SK-N-SH (cell line): ENCODE measurements around the gene WWP2. TPM values are rescaled to one million over a fixed set of nuclear protein-coding genes. Genes with fewer than 3 reads are reported as not detected.

Source experiments
- CTCF ChIA-PET: fragments of 300-600, 350-600 bp; formaldehyde crosslinking; extraction: SDS; loops from one replicate; lab custom pipeline; 2021; lab: Yijun Ruan, JAX
- POLR2A ChIA-PET: fragments of 350-600 bp; sonication (Branson Sonifier 250); formaldehyde crosslinking; extraction: SDS; loops from one replicate; lab custom pipeline; 2020; ENCODE audit warnings: antibody characterized with exemption, inconsistent platforms; lab: Yijun Ruan, JAX
- DNase-seq: peaks from one replicate; pipeline ENCODE4 v3.0.0; 2012
- H2AFZ ChIP-seq: fragments of 200-600 bp; sonication (generic); 2 replicates; pipeline ENCODE4 v1.8.1; 2016; ENCODE audit warnings: antibody characterized with exemption, mild to moderate bottlenecking, low read depth
- H3F3A ChIP-seq: fragments of 200-600 bp; sonication (generic); replicated peaks from 2 replicates; pipeline ENCODE3; 2016; ENCODE audit warnings: antibody characterized with exemption, mild to moderate bottlenecking; ENCODE audit not compliant: insufficient read depth
- H3K27ac ChIP-seq, 2 experiments: fragments of 200-500 bp in 1 of 2; fragments of 200-600 bp in 1 of 2; sonication (Bioruptor generic) in 1 of 2; sonication (generic), shearing (Covaris generic) in 1 of 2; 2 replicates each; pipeline versions ENCODE4 v1.5.1 to v1.6.1; 2014 to 2016; ENCODE audit warnings: low read depth in 2 of 2, inconsistent platforms in 1 of 2, low read length in 1 of 2, mild to moderate bottlenecking in 1 of 2, mixed read lengths in 1 of 2
- H3K27me3 ChIP-seq: fragments of 200-600 bp; sonication (generic), shearing (Covaris generic); 2 replicates; pipeline ENCODE4 v1.6.1; 2016; ENCODE audit warnings: mixed run types; ENCODE audit not compliant: insufficient read depth
- H3K36me3 ChIP-seq, 2 experiments: fragments of 200-500 bp in 1 of 2; fragments of 200-600 bp in 1 of 2; sonication (Bioruptor generic) in 1 of 2; sonication (generic) in 1 of 2; replicated peaks in 1 of 2; 2 replicates each; pipeline versions ENCODE3 to v1.5.1; 2014 to 2016; ENCODE audit warnings: low read length in 1 of 2, mild to moderate bottlenecking in 1 of 2; ENCODE audit not compliant: insufficient read depth in 2 of 2, control insufficient read depth in 1 of 2
- H3K4me1 ChIP-seq, 2 experiments: fragments of 200-500 bp in 1 of 2; fragments of 200-600 bp in 1 of 2; sonication (Bioruptor generic) in 1 of 2; sonication (generic), shearing (Covaris generic) in 1 of 2; 2 replicates each; pipeline versions ENCODE4 v1.5.1 to v1.6.1; 2014 to 2016; ENCODE audit warnings: low read depth in 1 of 2, low read length in 1 of 2, mixed run types in 1 of 2; ENCODE audit not compliant: insufficient read depth in 2 of 2, control insufficient read depth in 1 of 2
- H3K4me2 ChIP-seq: fragments of 200-600 bp; sonication (generic), shearing (Covaris generic); 2 replicates; pipeline ENCODE4 v1.6.1; 2017; ENCODE audit warnings: mixed run types
- H3K4me3 ChIP-seq, 2 experiments: fragments of 200-500 bp in 1 of 2; fragments of 200-600 bp in 1 of 2; sonication (Bioruptor generic) in 1 of 2; sonication (generic), shearing (Covaris generic) in 1 of 2; 2 replicates each; pipeline versions ENCODE4 v1.5.1 to v1.8.1; 2014 to 2016; ENCODE audit warnings: low read depth in 2 of 2, inconsistent platforms in 1 of 2, low read length in 1 of 2, mild to moderate bottlenecking in 1 of 2, mixed read lengths in 1 of 2, moderate library complexity in 1 of 2
- H3K79me2 ChIP-seq: fragments of 200-600 bp; sonication (generic); 2 replicates; pipeline ENCODE4 v1.8.1; 2017; ENCODE audit warnings: mild to moderate bottlenecking; ENCODE audit not compliant: insufficient read depth
- H3K9ac ChIP-seq: fragments of 200-600 bp; sonication (generic); 2 replicates; pipeline ENCODE4 v1.6.1; 2017; ENCODE audit warnings: mixed run types
- H3K9me2 ChIP-seq: fragments of 200-600 bp; sonication (generic); 2 replicates; pipeline ENCODE4 v1.6.1; 2017; ENCODE audit warnings: mixed run types
- H3K9me3 ChIP-seq: fragments of 200-600 bp; sonication (generic); 2 replicates; pipeline ENCODE4 v1.6.1; 2017; ENCODE audit warnings: mixed run types, mild to moderate bottlenecking, moderate library complexity
- H4K20me1 ChIP-seq: fragments of 200-600 bp; sonication (generic); 2 replicates; pipeline ENCODE4 v1.6.1; 2017; ENCODE audit warnings: mild to moderate bottlenecking, mixed run types; ENCODE audit not compliant: insufficient read depth
- ELF1 ChIP-seq: IDR thresholded peaks from 2 replicates; pipeline ENCODE4 v1.4.0; 2012
- EP300 ChIP-seq, 2 experiments: IDR thresholded peaks; 2 replicates each; pipeline versions ENCODE4 v1.4.0 to v1.6.1; 2012; ENCODE audit warnings: borderline replicate concordance in 1 of 2, low read depth in 1 of 2, low read length in 1 of 2
- FOXM1 ChIP-seq: IDR thresholded peaks from 2 replicates; pipeline ENCODE4 v1.4.0; 2012; ENCODE audit warnings: low read depth, mild to moderate bottlenecking
- GABPA ChIP-seq: IDR thresholded peaks from 2 replicates; pipeline ENCODE4 v1.4.0; 2012; ENCODE audit warnings: low read depth, mild to moderate bottlenecking
- MXI1 ChIP-seq: IDR thresholded peaks from 2 replicates; pipeline ENCODE4 v1.6.1; 2012; ENCODE audit warnings: mild to moderate bottlenecking, low read depth, low read length, improper control_type of control experiment
- NFIC ChIP-seq: IDR thresholded peaks from 2 replicates; pipeline ENCODE4 v1.4.0; 2012; ENCODE audit warnings: borderline replicate concordance
- NRF1 ChIP-seq: IDR thresholded peaks from 2 replicates; pipeline ENCODE4 v1.6.1; 2012; ENCODE audit warnings: low read depth, mild to moderate bottlenecking, low read length
- SIN3A ChIP-seq: IDR thresholded peaks from 2 replicates; pipeline ENCODE4 v1.6.1; 2012; ENCODE audit warnings: low read depth, mild to moderate bottlenecking, low read length, moderate library complexity, borderline replicate concordance
- TAF1 ChIP-seq: IDR thresholded peaks from 2 replicates; pipeline ENCODE4 v1.6.1; 2012; ENCODE audit warnings: low read depth, mild to moderate bottlenecking, low read length, moderate library complexity, borderline replicate concordance
- TCF12 ChIP-seq: IDR thresholded peaks from 2 replicates; pipeline ENCODE4 v1.4.0; 2012
- WGBS: methylation state at CpG from one replicate; pipeline ENCODE4 v1.1.6; 2017; ENCODE audit warnings: low lambda C conversion rate; 5-methylcytosine and 5-hydroxymethylcytosine counted together
- polyA plus RNA-seq, 3 experiments: library from polyadenylated mRNA; depleted of rRNA; stranded (reverse); fragments of >200 nt; gene quantifications; 2 replicates each; pipeline ENCODE4 v1.2.3, GENCODE V29; 2012
- TF ChIP-seq, protein P1 (sequence below): IDR thresholded peaks from 2 replicates; pipeline ENCODE4 v1.4.0; 2012; ENCODE audit warnings: low read depth
- TF ChIP-seq, protein P2 (sequence below): IDR thresholded peaks from 2 replicates; pipeline ENCODE4; 2012
- TF ChIP-seq, protein P3 (sequence below): IDR thresholded peaks from 2 replicates; pipeline ENCODE4 v1.6.1; 2012; ENCODE audit warnings: mild to moderate bottlenecking, low read depth, low read length, moderate library complexity

Gene WWP2
- polyA plus RNA-seq, 1 of the 3 experiments (the other 2 are of a cell fraction), result 13.3 TPM

DNA sequence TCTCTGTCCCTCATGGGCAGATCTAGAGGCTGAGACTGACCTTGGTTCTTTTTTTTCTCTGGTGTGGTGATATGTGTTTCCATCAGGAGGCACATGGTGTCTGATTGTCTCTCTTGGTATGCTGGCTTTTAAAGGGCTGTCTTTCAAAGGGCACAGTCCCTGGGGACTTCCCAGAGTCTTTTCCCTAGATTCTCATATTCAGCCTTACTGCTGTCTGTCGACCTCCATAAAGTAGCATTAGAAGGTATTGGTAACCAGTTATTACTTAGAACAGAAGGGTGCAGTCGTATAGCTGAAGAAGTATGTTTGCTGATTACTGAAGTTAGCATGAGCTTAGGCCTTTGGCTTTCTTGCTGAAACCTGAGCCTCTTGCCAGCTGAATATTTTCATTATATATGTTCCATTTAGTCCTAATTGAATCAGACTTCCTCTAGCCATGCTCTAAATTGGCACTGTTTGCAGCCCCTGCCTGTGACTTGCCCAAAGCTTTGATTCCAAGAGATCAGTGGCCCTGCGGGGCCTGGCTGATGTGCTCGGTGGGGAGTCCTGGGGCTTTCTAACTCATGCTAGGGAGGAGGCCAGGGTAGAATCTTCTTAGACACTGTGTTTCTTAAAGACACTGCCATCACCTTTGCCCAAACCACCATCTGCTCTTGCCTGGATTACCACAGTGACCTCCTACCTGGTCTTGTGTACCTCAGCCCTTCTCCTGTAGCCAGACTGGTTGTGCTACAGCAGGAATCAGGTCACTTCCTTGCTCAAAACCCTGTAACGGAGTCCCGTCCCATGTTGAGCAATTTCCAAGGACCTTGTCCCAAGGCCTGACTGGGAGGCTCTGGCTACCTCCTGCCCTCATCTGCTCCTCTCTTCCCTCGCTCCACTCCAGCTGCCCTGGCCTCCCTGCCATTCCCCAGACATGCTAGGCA lies 71.5 kb downstream of the WWP2 start:
- Histone ChIP-seq H3K79me2 (no peaks in the 10 kb centered on the region), H3K27me3 (no peaks in the 10 kb centered on the region), H4K20me1 (no peaks in the 10 kb centered on the region), H3K4me1 (peaks cover 17 to 26% of the 10 kb centered on the region in 2 experiments; a peak in 3 of 4 replicates), H3K4me3 (no peak overlapping the region), H3K9me2 (no peaks in the 10 kb centered on the region), H3K36me3 (no peaks in the 10 kb centered on the region), H2AFZ (no peak overlapping the region), H3K9me3 (no peaks in the 10 kb centered on the region), H3K27ac (peak overlapping the region; percentile 45 to 72), H3F3A (peaks cover 7% of the 10 kb centered on the region), H3K9ac (no peak overlapping the region), H3K4me2 (peak overlapping the region; percentile 34; the same call in 1 of the 2 replicates)
- no peak for DNase-seq
- TF ChIP-seq NFIC, result 0 out of 2 replicates have a peak, but pooled peaks have one; percentile 25
- 0 out of 2 replicates have a peak, but pooled peaks have one; percentile 9 for TF ChIP-seq MXI1
- no peak for TF ChIP-seq NRF1
- no peak for TF ChIP-seq SIN3A
- TF ChIP-seq EP300 (IDR thresholded peaks at IDR 0.05; ENCODE audit: borderline replicate concordance in 1 of 2, low read depth in 1 of 2, low read length in 1 of 2), result peak in 1 of 2 experiments; percentile 19; a peak in 1 of 4 replicates
- no peak for TF ChIP-seq GABPA
- TF ChIP-seq, protein P1, sequence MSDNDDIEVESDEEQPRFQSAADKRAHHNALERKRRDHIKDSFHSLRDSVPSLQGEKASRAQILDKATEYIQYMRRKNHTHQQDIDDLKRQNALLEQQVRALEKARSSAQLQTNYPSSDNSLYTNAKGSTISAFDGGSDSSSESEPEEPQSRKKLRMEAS, result peak; percentile 44; the same call in 1 of the 2 replicates
- TF ChIP-seq, protein P2, sequence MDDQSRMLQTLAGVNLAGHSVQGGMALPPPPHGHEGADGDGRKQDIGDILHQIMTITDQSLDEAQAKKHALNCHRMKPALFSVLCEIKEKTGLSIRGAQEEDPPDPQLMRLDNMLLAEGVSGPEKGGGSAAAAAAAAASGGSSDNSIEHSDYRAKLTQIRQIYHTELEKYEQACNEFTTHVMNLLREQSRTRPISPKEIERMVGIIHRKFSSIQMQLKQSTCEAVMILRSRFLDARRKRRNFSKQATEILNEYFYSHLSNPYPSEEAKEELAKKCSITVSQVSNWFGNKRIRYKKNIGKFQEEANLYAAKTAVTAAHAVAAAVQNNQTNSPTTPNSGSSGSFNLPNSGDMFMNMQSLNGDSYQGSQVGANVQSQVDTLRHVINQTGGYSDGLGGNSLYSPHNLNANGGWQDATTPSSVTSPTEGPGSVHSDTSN, result peak; percentile 62
- CTCF ChIA-PET, result interaction anchor here (0.7 to 1.7 kb wide), 2 partner anchors 37 to 438 kb away, joined by 3 to 5 read pairs; no protein-coding TSS in a partner anchor
- 45% methylated on average over 7 of the region's 7 CpGs for WGBS
- POLR2A ChIA-PET, result no interaction called here

DNA sequence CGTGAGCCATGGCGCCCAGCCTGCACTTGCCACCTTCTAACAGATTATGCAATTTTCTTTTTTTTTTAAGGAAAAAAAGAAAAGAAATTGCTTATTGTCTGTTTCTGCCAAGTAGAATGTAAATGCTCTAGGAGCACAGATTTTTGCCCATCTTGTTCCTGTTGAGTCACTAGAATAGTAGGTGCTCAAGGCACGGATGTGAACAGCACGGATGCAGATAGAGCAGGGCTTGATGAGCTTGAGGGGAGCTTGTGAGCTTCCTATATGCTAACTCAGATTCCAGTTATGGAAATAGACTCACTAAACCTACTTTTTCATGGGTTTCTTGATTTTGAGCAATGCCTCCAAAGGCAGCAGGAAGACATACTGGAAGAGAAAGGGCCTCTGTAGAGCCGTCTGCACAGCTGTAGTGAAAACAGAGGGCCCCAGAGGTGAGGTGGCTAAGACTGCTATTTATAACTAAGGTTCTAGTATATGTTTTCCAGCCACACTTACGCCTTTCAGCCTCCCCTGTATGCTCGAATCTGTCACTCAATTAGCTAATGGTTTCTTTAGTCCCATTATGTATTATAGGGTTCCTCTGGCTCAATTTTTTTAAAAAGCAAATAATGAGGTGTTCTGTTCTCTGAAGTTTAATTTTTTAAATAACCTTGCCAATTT lies 72.8 kb downstream of the WWP2 start:
- ChIA-PET POLR2A (no interaction called here), CTCF (interaction anchor here (0.9 to 1.7 kb wide), 2 partner anchors 102 to 439 kb away, joined by 3 to 5 read pairs; no protein-coding TSS in a partner anchor)
- H3K27me3 ChIP-seq, result no peaks in the 10 kb centered on the region
- H3K4me2 ChIP-seq, result no peak overlapping the region
- no peak overlapping the region for H3K4me3 ChIP-seq
- H3K36me3 ChIP-seq, result no peaks in the 10 kb centered on the region
- no peaks in the 10 kb centered on the region for H3K9me3 ChIP-seq
- H3K4me1 ChIP-seq, result peaks cover 17 to 23% of the 10 kb centered on the region in 2 experiments; a peak in 3 of 4 replicates
- no peak overlapping the region for H3K27ac ChIP-seq
- no peaks in the 10 kb centered on the region for H3K79me2 ChIP-seq
- no peak overlapping the region for H2AFZ ChIP-seq
- no peak for DNase-seq
- H3K9me2 ChIP-seq, result no peaks in the 10 kb centered on the region
- H3F3A ChIP-seq, result peaks cover 7% of the 10 kb centered on the region
- 95% methylated on average over 7 of the region's 7 CpGs for WGBS
- TF ChIP-seq MXI1 (no peak), EP300 (IDR thresholded peaks at IDR 0.05; ENCODE audit: borderline replicate concordance in 1 of 2, low read depth in 1 of 2, low read length in 1 of 2) (no peak), NRF1 (no peak), TCF12 (no peak), GABPA (no peak), NFIC (no peak), FOXM1 (no peak), TAF1 (no peak), ELF1 (no peak), SIN3A (no peak)
- TF ChIP-seq, protein P1, result no peak
- TF ChIP-seq, protein P3, sequence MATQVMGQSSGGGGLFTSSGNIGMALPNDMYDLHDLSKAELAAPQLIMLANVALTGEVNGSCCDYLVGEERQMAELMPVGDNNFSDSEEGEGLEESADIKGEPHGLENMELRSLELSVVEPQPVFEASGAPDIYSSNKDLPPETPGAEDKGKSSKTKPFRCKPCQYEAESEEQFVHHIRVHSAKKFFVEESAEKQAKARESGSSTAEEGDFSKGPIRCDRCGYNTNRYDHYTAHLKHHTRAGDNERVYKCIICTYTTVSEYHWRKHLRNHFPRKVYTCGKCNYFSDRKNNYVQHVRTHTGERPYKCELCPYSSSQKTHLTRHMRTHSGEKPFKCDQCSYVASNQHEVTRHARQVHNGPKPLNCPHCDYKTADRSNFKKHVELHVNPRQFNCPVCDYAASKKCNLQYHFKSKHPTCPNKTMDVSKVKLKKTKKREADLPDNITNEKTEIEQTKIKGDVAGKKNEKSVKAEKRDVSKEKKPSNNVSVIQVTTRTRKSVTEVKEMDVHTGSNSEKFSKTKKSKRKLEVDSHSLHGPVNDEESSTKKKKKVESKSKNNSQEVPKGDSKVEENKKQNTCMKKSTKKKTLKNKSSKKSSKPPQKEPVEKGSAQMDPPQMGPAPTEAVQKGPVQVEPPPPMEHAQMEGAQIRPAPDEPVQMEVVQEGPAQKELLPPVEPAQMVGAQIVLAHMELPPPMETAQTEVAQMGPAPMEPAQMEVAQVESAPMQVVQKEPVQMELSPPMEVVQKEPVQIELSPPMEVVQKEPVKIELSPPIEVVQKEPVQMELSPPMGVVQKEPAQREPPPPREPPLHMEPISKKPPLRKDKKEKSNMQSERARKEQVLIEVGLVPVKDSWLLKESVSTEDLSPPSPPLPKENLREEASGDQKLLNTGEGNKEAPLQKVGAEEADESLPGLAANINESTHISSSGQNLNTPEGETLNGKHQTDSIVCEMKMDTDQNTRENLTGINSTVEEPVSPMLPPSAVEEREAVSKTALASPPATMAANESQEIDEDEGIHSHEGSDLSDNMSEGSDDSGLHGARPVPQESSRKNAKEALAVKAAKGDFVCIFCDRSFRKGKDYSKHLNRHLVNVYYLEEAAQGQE, result no peak
- H4K20me1 ChIP-seq, result no peaks in the 10 kb centered on the region
- H3K9ac ChIP-seq, result no peak overlapping the region
